ENCODE data around the gene CCDC188.
"Not testable (repeated sequence)": the region's sequence is repeated elsewhere in the genome, so short reads cannot be mapped to it uniquely, and the experiment has no call there.

The CCDC188 gene

DNA sequence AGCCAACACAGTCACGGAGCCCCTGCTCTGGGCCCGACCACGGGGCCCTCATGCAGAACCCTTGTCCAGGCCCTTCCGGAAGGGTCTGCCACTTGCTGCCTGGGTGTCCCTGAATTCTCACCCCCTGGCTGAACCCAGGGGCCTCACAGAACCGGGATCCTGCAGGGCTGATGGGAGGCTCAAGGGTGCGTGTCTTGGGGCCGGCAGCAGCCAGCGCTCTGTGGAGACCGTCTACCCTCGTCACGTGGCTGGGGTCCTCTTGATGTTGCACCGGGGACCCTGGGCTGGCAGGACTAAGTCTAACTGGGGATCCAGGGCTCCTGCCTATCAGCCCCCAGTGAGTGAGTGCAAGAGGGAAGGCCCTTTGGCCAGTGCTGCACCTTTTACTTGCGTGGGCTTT is 19.3 kb upstream of the CCDC188 start:
- DNase-seq (ENCODE audit: low read depth), result no peak

DNA sequence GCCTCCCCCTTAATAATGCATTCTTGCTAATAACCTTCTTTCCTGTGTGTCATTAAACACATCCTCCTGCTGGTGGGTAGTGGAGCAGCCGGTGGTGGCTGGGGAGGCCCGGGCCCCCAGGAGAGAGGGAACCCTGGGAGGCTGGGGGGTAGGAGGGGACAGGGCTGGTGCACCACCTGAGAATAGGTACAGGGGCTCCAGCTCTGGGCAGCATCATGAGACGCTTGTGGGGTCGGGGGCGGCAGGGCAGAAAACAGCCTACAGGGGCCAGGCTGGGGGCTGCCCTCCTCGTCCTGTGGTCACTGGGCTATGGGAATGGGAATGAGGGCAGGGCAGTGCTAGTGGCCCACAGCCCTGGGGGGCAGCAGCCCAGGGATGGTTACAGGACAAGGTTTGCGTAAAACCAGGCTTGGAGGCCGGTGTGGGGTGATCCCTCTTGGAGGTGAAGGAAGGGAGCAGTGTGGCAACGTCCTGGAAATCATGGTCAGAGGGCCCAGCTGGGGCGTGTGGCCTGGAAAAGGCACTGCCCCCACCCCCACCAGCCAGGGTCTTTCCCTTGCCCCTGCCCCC is 18.5 kb upstream of the CCDC188 start:
- no peak for DNase-seq (ENCODE audit: low read depth)

DNA sequence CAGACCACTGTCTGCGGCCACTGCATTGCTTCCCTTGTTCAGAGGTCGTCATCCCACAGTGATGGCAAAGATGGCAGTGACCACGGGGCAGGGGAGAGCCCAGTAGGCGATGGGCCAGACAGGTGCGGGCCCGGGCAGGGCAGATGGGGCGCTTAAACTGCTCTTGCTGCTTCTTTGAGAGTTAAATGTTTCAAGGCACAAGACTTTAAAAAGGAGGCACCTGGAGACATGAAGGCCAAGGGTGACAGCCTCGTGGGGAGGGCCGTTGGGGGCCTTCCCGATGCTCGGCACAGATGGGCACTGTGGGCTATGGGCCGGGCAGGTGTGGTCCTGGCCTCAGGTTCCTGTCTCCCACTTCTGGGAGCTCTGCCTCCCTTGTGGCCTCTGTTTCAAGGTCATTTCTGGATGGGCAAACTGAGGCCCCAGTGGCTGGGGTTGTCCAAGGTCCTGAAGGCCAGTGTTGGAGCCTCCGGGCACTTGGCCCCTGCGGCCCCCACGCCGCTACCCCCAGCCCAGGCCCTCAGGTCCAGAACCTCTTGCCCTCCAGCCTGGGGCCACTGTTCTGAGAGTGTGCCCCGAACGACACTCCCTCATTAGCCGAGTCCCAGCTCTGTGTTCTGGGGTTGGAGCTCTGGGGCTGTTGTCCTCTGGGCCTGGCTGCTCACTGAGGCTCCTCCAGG is 16.9 kb upstream of the CCDC188 start:
- no peak for DNase-seq (ENCODE audit: low read depth)

DNA sequence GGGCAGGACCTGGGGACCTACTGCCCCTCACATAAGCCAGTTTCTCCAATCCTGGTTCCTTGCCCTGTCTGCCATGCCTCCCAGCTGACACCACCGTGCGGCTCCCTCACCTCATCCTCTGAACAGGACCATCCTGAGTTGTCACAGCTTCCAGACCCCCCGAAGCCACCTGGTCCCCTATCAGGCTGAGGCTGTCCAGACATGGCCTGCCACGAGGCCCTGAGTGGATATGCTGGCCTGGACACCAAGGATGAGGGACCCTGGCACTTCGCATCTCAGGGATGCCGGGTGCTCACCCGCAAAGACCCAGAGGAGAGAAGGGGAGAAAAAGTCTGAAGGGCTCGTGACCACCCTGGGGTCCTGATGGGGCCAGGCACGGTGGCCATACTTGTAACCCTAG is 15.8 kb upstream of the CCDC188 start:
- DNase-seq (ENCODE audit: low read depth), result no peak

DNA sequence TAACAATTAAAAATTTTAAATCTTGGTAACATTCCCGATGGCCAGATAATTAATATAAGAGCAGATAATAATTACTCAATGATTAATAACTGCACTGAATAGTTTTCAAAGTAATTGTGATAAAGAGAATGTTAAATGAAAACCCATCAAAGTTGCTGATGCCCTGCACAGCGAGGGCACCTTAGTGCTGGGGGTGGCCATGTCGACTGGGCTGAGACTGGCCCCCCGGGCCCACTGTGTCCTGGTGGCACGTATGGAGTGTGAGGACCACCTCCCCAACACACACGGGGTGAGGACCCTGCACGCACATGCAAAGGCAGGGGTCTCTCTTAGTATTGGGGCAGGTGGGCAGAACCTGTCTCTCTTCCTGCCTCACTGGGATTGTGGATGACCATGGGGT is 15.1 kb upstream of the CCDC188 start:
- DNase-seq (ENCODE audit: low read depth), result no peak

DNA sequence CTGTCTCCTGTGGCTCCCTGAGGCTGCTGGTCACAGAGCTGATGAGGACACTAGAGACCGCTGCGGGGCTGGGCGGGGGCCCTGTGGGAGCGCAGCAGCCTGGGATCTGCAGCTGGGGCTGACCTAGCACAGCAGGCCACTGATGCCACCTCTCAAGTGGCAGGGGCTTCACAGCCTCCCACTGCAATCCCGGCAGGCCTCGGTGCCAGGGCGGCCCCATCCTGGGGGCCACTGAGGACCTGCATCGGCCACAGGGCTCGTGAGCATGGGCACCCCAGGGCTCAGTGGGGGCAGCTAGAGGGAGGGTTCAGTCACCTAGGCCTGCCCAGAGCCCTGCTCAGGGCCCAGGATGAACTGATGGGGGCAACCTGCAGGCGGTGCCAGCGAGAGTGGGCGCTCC is 14.6 kb upstream of the CCDC188 start:
- no peak for DNase-seq (ENCODE audit: low read depth)

DNA sequence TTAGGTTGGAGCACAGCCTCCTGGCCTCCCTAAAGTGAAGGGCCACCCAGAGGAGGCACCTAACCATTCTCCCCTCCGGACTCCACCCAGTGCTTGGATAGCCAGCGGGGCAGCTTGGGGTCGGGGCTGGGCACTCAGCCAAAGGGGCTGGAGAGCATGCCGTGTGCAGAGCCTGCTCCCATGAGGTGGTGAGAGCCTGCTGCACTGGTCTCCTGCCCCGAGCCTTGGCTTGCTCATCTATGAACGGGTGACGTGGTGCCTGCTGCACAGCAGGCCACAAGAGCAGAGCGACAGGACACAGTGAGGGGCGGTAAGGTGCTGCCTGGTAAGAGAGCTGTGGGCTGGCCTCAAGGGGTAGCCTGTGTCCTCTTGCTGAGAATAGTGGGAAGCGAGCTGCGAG is 14.0 kb upstream of the CCDC188 start:
- no peak for DNase-seq (ENCODE audit: low read depth)

DNA sequence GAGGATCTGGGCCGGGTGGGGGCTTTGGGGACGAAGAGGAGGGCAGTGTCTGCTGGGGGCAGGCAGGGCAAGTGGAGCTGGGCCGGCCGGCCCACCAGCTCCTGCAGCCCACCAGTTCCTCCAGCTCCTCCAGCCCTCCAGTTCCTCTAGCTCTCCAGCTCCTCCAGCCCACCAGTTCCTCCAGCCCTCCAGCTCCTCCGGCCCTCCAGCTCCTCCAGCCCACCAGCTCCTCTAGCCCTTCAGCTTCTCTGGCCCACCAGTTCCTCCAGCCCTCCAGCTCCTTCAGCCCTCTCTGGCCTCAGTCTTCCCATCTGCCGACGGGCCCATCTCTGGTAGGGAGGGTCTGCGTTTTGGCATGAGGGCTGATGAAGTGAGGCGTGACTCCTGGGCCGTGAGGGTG is 9.2 kb upstream of the CCDC188 start:
- DNase-seq (ENCODE audit: low read depth), result no peak

DNA sequence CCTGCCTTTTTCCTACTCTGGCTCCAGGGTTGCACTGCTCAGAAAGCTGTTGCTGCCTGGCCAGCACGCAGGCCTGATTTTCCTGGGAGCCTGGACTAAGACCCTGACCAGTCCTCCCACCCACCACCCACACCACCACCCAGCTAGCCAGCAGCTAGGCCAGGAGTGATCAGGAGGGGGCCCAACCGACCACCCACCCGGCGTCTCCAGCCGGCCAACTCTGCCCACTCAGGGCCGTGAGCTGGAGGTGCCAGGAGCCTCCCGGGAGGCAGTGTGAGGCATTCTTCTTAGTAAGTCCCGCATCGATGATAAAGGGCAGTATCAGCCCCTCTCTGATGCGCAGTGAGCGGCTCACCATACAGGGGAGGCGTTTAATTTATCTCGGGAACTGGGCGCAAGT is 8.7 kb upstream of the CCDC188 start:
- DNase-seq (ENCODE audit: low read depth), result not testable (repeated sequence)

DNA sequence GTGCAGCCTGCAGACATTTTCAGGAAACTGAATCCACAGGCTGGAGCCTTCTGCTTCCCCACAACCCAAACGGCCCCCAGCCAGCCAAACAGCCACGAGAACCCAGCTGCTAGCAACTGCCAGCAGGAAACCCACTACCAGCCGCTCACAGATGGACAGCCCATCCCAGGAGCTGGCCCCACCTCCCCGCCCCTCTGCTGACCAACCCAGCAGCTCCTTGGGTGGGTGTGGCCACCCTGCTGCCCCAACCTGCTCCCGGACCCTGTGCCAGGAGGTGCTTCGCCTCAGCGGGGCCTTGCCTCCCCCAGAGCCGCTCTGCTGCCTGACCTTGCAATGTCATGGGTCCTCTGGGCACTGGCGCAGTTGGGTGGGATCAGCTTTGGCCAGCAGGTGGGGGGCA is 8.2 kb upstream of the CCDC188 start:
- DNase-seq (ENCODE audit: low read depth), result no peak

DNA sequence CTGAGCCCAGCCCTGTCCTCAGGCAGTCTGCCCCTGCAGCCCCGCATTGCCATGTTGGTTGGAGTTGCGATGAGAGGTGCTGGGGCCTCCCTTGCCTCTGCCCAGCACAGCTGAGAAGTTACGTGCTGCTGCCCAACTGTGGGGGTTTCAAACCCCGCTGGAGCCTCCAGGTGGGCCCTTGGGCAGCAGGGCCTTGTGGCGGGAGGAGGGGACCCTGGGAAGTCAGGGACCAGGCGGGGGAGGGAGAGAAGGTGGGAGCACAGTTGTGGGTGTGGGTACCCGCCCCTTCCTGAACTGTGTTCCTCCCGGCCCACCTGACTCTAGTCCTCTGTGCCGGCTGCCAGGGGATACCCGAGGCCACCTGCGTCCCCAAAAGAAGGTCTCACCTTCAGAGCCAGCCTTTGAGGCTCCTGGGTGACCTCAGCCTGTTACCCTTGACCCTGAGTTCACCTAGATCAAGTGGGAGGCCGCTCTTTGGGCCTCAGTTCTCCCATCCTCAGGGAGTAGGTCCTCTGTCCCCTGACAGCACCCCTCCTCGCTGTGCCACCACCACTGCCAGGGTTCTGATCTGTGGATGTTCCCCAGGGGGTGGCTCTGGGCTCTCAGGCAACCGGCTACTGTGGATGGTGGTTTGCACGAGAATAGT is 7.7 kb upstream of the CCDC188 start:
- no peak for DNase-seq (ENCODE audit: low read depth)

DNA sequence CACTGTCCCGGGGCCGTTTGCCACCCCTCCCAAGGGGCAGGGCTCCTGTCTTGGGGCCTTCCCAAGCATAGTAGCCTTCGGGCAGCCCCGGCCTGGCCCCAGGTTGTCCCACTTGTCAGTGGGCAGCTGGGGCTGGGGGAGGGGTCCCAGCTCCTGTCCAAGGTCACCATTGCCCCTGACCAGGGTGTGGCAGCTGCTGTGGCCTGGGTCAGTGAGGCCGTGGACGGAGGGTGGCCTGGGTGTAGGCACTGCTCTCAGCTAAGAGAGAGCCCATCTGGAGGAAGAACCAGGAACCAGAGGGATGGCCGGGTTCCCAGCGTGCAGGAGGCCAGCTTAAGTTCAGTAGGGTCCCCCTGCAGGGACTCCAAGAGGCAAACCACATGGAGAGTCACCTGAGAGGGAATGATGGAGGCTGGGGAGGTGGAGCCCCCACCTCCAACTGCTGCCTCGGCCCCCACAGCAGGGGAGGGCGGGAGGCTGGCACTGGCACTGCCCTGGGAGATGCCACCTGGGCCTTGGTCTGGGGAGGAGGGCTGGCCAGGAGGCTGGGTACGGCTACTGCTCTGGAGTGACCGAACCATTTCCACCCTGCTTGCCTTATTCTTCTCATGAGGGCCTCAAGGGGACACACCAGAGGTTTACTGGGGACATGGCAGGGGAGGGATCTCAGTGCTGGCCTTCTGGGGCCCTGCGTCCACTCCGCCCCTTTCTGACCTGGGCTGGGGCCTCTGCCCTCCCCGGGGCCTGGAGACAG is 6.8 kb upstream of the CCDC188 start:
- no peak for DNase-seq (ENCODE audit: low read depth)

DNA sequence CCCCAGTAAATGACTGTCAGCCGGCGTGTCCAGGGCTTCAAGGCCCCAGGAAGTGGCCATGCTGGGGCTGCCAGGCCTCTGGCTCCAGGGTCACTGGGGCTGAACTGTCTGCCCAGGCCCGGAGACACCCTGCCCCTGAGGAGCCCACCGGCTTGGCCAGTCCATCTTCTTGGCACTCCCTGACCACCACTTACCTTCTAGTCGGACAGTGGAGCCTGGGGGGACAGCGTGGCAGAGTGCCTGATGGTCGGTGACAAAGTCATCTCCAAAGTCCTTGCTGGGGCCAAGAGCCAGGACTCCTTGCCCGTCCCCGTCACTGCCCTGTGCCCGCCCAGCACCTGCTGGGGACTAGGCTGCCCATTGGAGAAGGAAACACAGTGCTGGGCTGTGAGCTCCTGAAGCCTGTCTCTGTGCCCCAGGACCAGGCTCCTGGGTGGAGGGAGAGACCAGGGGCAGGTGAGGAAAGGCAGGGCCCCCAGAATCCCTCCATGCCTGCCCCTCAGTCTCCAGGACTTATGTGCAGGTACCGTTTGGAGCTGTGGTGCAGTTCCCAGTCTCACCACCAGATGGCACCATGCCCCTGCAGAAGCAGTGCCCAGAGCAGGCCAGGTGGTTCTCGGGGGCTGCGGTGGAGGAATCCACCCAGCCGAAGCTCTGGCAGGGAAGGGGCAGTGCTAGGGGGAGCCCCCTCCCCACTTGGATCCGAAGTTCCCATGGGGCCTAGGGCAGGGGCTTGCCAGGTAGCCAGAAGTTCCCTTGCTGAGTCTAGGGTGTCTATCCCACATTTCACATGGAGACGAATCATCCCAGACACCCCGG is 6.0 kb upstream of the CCDC188 start:
- DNase-seq (ENCODE audit: low read depth), result peak; percentile 83

DNA sequence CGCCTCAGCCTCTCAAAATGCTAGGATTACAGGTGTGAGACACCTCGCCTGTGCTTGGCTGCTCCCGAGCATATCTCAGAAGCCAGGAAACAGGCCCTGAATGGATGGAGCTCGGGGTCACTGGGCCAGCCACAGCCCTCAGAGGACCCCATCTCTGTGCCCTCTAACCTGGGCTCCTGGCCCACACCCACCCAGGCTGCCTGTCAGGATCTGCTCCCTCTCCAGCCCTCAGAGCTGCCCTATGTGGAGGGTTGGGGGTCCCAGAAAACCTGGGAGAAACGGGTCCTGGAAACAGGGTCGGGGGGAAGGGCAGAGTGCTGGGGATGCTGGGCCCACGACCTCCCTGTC is 5.2 kb upstream of the CCDC188 start:
- no peak for DNase-seq (ENCODE audit: low read depth)

DNA sequence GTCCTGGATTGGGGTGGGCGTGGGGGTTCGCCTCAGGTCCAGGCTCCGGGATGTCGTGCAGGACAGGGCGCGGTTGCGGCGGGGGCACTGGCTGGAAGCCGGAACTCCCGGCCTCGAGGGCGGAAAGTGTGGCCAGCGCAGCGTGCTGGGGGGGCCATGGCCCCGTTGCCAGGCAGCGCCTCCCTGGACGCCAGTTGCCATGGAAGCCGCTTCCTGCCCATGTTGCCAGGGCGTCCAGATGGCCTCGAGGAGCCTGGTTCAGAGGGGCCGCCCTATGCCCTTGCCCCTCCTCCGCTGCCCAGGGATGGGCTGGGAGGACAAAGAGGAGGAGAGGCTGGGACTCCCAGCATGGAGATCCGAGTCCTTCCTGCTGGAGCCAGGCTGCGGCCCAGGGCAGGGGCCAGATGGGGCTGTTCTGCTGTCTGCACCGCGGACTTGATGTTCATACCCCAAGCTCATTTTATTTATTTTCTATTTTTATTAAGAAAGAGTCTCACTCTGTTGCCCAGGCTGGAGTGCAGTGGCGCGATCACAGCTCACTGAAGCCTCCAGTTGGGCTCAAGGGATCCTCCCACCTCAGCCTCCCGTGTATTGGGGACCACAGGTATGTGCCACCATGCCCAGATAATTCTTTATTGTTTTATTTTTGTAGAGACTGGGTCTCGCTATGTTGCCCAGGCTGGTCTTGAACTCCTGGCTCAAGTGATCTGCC is 4.6 kb upstream of the CCDC188 start:
- no peak for DNase-seq (ENCODE audit: low read depth)

DNA sequence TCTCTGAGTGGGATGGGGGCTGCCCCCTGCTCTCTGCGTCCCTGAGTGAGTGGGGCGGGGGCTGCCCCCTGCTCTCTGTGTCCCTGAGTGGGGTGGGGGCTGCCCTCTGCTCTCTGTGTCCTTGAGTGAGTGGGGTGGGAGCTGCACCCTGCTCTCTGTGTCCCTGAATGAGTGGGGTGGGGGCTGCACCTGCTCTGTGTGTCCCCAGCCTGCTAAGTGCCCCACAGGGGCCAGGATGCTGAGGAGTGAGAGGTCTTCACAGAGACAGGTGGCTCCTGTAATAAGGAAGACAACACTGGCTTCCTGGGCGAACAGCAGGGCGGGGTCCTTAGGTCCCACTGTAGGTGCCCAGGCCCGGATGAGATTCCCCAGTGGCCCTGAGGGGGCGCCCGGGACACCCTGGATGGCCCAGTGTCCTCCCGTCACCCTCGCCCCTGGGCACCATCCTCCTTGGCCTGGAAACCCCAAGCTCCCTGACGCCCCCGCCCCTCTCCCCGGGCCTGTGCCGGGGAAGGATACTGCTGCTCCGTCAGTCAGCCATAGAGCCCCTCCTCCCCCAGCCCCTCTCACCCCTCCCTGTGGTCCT is 3.8 kb upstream of the CCDC188 start:
- DNase-seq (ENCODE audit: low read depth), result no peak

DNA sequence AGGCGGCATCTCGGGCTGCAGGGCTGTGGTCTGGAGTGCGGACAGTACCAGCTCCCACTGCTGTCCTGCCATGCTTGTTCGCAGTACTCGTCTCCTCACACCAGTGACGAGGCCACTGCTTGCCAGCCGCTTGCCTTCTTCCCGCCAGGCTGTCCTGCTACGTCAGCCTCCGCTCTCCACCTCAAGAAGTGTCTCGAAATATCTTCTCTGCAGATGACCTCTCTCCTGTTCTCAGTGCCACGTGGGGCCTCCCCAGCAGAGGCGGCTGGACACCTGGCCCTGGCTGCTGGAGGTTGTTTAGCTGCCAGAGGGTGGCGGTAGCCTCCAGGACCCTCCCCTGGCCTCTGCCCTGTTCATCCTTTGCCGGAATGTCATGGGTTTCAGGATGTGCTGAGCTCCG is 3.1 kb upstream of the CCDC188 start:
- no peak for DNase-seq (ENCODE audit: low read depth)

DNA sequence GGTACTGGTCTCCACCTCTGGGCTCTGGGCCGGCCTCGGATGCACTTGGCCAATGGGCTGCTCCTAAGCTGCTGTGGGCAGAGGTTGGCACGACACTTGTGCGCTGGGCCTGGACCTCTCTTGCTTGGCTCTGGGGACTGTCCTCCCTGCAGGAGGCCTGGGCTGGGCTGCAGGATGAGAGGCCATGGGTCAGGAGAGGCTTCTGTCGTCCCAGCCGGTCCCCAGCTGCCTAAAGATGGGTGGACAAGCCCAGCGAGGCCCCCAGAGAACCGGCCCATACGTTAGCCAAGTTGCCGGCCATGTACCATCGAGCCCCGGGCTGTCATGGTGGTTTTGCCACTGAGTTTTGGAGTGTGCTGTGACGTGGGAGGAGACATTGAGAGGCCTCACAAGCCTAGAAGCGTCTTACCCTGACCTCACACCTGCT is 1.6 kb upstream of the CCDC188 start:
- no peak for DNase-seq (ENCODE audit: low read depth)

DNA sequence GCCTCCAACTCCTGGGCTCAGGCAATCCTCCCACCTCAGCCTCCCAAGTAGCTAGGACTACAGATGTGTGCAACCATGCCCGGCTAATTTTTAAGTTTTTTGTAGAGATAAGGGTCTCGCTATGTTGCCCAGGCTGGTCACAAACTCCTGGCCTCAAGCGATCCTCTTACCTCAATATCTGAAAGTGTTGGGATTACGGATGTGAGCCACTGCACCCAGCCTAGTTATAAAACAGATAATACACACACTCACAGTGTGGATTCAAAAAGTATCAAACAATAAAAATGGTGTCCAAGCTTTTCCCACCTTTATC is 377 bp upstream of the CCDC188 start:
- DNase-seq (ENCODE audit: low read depth), result no peak

DNA sequence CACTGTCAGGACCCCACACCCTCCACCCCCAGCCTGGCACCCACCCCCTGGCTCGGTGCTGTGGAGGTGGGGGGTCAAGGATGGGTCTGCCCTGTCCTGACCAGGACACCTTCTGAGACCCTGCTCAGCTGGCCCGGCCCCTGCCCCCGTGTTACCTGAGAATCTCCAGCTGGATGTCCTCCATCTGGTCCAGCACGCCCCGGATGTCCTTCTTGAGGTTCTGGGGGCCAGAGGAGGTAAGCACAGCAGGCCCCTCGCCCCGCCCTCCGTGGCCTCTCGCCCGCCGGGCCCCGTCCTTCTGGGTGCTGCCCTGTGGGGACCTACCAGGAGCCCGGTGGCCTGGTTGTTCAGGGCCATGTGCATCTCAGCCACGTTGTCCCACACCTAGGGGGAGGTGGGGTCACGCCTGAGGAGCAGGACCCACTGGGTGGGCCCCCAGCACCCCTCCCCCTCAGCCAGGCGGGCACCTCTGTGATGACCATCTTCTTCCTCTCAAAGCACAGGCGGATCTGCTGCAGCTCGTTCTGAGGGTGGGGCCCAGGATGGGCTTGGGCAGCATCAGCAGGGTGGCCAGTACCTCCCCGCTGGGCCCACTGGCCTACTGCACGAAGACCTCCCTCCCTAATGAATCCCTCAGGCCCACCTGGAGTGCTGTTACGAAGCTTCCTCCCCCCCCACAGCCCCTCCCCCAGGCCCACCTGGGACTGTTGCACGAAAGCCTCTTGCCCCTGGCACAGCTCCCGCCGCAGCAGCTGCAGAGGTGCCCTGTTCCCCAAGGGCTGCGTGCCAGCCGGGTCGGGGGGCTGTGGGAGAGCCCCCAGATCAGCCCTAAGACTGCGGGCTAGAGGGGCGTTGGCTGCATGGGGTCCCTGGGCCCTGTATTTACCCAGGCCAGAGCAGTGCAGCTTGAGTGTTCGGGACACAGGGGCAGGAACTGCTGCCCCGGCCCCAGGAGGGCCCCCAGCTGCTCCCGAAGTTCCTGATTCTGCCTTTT is 1.3 kb downstream of the CCDC188 start:
- DNase-seq (ENCODE audit: low read depth), result no peak
